ENCODE measurements around the gene C17orf114.

The C17orf114 gene

GRCh38 chr17:4802228-4802627, at the start of gene C17orf114:
Gene C17orf114, minus strand, starts transcription at chr17:4802328.
- TF ChIP-seq, protein P1, sequence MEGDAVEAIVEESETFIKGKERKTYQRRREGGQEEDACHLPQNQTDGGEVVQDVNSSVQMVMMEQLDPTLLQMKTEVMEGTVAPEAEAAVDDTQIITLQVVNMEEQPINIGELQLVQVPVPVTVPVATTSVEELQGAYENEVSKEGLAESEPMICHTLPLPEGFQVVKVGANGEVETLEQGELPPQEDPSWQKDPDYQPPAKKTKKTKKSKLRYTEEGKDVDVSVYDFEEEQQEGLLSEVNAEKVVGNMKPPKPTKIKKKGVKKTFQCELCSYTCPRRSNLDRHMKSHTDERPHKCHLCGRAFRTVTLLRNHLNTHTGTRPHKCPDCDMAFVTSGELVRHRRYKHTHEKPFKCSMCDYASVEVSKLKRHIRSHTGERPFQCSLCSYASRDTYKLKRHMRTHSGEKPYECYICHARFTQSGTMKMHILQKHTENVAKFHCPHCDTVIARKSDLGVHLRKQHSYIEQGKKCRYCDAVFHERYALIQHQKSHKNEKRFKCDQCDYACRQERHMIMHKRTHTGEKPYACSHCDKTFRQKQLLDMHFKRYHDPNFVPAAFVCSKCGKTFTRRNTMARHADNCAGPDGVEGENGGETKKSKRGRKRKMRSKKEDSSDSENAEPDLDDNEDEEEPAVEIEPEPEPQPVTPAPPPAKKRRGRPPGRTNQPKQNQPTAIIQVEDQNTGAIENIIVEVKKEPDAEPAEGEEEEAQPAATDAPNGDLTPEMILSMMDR (conservative IDR thresholded peaks at IDR 0.05) = no peak
- no peak within 1 kb of the TSS for H3K27ac ChIP-seq

DNA sequence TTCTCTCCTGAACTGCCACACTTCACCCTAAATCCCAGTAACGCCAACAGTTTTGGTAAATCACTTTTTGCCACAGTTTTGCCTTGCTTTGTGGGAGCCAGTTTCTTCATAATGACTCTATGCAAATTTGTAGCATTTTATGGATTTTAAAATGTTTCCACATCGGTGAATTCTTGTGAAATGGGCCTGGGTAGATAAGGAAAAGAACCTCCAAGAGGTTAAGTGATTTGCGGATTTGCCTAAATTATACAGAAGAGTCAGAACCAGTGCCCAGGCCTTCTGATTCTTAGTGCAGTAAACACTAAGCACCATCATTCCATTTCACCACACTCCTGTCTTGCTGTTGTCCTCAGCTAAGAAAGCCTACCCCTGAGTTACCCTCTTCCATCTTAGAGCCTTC, 49.0 kb upstream of the C17orf114 start:
- no peak overlapping the region for H3K27ac ChIP-seq
- TF ChIP-seq, protein P1 (conservative IDR thresholded peaks at IDR 0.05) = no peak

DNA sequence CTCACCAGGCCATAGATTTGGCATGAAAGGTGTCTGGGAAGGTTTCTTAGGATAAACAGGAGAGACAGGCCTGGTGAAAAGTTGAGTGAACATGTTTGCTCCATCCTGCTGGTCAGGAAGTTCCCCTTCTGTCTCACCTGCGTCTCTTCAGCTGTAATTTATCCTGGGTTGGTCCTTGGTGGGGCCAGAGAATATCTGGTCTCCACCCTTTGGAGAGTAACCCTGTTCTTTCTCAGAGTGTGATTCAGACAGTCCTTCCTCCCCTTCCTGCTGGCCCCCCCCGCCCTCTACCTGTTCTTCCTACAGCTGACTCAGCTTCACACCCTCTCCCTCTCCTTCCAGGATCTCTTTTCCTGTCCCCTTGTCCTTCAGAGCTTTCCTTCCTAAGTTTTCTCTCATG, 48.1 kb upstream of the C17orf114 start:
- no peak overlapping the region for H3K27ac ChIP-seq
- TF ChIP-seq, protein P1 (conservative IDR thresholded peaks at IDR 0.05) = no peak

GRCh38 chr17:4849011-4849536, 46.9 kb upstream of the C17orf114 start:
- no peak overlapping the region for H3K27ac ChIP-seq
- TF ChIP-seq, protein P1 (conservative IDR thresholded peaks at IDR 0.05) = no peak

DNA sequence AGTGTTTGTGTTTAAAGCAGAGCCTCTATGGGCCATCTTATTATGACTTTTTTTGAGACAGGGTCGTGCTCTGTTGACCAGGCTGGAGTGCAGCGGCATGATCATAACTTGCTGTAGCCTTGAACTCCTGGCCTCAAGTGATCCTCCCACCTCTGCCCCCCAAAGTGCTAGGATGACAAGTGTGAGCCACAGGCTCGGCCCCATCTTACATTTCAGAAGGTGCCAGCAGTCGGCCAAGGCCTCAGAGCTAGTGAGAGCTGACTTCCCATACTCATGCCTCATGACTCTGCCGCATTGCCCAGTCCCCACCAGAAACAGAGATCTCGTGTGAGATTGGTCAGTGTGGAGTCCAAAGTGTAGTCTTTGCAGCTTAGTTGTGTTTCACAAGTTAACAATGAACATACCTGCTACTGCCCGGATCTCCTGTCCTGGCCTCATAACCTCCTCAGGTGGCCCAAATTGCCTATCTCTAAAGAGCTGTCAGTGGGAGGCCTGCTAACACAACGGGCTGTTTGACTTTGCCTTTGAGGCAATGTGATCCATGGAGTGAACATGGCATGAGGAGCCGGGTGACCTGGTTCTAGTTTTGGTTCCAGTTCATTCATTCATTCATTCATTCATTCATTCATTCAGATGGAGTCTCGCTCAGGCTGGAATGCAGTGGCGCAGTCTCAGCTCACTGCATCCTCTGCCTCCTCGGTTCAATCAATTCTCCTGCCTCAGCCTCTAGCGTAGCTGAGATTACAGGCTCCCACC, 44.7 kb upstream of the C17orf114 start:
- H3K27ac ChIP-seq = no peak overlapping the region
- TF ChIP-seq, protein P1 (conservative IDR thresholded peaks at IDR 0.05) = no peak

DNA sequence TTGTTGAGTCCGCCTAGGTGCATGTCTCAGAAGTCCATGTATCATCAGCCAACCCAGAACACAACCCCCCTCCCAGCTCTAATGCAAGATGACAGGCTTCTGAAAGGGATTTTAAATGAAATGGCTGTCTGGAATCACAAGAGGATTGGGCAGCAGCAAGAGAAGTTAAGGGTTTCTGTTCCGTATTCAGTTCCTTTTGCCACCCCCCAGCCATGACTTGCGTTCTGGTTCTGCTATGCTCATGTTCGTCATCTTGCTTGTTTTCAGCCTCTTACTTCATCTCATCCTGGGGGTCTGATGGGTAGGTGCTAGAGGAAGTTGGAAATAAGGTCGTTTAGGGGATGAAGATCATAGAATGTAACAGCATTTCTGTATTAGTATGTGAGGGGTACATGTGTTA, 43.0 kb upstream of the C17orf114 start:
- TF ChIP-seq, protein P1 (conservative IDR thresholded peaks at IDR 0.05) = no peak
- no peak overlapping the region for H3K27ac ChIP-seq

GRCh38 chr17:4843321-4844000, 41.3 kb upstream of the C17orf114 start:
- no peak overlapping the region for H3K27ac ChIP-seq
- TF ChIP-seq, protein P1 (conservative IDR thresholded peaks at IDR 0.05) = no peak
